Measurements from ENCODE around the gene TLL1.

DNA sequence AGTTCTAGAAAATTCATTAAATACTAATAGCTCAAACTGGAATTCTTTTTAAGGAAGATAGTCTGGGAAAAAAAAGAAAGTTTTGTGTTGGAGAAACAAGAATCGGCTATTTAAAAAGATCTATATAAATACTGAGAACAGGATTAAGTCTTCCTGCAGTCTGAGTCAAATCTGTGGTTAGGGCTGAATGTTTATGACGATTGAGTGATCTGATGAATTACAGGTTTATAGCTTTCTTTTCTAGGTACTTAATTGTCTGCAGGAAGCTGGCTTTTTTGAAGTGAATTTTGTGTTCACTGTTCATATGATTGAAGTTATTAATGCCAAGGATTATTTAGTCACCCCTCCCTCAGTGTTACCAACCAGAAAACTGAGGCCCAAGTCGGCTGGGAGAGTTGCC lies 42.2 kb downstream of the TLL1 start:
- TF ChIP-seq CTCF (IDR thresholded peaks at IDR 0.05) (no peak), POLR2A (IDR thresholded peaks at IDR 0.05; ENCODE audit: low read depth) (no peak)

Data from esophagus muscularis mucosa (tissue), 3 donors.